KBM-7 (cell line): ENCODE data around the gene KDM2A.
"Not testable (repeated sequence)": the region's sequence is repeated elsewhere in the genome, so short reads cannot be mapped to it uniquely, and the experiment has no call there.

Experiments used
- DNase-seq: peaks from one replicate; pipeline ENCODE4 v3.0.0-alpha.2; 2015
- in situ Hi-C: fragments of 300-500 bp; cut with MboI; formaldehyde crosslinking; loops from 2 replicates; pipeline ENCODE4 v1.14.3; 2020; ENCODE audit warnings: low sequenced_read_pairs, low pct_unique_long_range_greater_than_20kb, mixed read lengths

The KDM2A gene

GRCh38 chr11:67251841-67252240 is 132.8 kb downstream of the KDM2A start:
- in situ Hi-C loops: no loop called here
- no peak for DNase-seq

DNA sequence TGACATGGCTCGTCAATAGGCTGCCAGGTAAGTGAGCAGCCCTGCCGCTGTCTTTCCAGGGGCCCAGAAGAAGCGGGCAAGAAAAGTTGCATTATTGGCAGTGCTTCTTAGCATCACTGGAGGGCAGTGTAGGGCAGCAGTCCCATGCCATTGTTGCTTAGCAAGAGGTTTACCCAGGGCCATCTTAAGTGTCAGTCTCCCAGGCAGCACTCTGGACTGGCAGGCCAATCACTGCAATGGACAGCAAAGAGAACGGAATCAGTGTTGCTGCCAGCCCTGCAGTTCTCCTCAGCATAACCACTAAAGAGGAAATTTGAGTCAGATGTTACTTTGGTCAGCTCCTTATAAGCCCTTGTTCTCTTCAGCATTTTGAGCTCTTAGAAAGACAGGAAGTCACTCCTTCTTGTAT is 133.8 kb downstream of the KDM2A start:
- DNase-seq: peak; percentile 60
- in situ Hi-C loops: no loop called here

- in situ Hi-C loops: no loop called here
These were observed 135.0 kb downstream of the KDM2A start for GRCh38 chr11:67253872-67254624.

GRCh38 chr11:67254798-67255197 is 135.7 kb downstream of the KDM2A start:
- in situ Hi-C loops: no loop called here

More at GRCh38 chr11:67253872-67254624, 135.0 kb downstream of the KDM2A start:
- DNase-seq: no peak

DNA sequence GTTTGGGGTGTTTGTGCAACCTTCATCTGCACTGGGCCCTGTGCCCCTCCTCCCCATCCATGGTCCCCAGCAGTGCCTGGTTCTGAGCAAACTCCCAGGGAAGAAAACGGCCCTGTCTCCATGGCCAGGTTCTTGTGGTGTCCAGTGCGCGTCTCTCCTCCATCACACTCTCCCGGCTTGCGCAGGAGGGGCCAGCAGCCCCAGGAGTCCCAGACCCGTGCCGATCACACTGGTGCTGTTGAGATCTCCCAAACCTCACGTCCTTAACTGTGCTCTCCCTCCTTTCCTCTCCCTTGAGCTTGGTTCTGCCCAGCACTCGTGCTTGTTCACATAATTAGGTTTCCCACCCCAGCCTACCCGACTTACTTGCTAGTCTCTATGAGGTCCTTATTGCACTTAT is 136.3 kb downstream of the KDM2A start:
- in situ Hi-C loops: no loop called here
- DNase-seq: no peak

More at GRCh38 chr11:67254798-67255197, 135.7 kb downstream of the KDM2A start:
- DNase-seq: no peak

GRCh38 chr11:67255864-67256263 is 136.8 kb downstream of the KDM2A start:
- DNase-seq: no peak
- in situ Hi-C loops: no loop called here

DNA sequence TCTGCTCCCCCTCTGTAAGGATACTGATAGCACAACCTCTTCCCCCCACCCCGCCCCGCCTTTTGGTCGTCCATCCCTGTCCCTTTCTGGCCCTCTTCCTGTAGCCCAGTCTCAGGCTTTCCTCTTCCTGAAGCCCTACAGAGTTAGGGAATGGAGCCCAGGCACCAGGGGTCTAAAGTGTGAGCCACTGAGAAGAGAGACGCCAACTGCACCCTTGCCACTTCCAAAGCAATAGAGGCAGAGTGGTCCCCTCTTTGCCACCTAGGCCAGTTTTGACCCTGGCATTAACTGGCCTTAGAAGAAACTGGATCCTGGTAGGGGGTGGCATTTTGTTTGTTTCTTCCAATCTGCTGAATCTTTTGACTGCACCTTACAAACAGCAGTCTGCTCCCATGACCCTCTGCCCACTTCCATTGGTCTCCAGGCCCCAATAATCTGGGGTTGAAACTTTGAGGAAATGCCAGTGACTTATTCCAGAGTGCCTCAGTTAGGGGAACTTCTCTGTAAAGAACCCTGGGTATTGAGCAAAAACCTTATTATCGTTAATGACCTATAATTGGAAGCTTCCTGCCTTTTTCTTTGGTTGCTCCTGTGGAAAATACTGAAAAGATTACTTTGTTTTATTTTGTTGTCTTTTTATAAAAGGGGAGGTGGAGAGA is 137.5 kb downstream of the KDM2A start:
- in situ Hi-C loops: no loop called here
- DNase-seq: no peak

- in situ Hi-C loops: no loop called here
- DNase-seq: no peak
These were observed 141.3 kb downstream of the KDM2A start for GRCh38 chr11:67260406-67260805.

DNA sequence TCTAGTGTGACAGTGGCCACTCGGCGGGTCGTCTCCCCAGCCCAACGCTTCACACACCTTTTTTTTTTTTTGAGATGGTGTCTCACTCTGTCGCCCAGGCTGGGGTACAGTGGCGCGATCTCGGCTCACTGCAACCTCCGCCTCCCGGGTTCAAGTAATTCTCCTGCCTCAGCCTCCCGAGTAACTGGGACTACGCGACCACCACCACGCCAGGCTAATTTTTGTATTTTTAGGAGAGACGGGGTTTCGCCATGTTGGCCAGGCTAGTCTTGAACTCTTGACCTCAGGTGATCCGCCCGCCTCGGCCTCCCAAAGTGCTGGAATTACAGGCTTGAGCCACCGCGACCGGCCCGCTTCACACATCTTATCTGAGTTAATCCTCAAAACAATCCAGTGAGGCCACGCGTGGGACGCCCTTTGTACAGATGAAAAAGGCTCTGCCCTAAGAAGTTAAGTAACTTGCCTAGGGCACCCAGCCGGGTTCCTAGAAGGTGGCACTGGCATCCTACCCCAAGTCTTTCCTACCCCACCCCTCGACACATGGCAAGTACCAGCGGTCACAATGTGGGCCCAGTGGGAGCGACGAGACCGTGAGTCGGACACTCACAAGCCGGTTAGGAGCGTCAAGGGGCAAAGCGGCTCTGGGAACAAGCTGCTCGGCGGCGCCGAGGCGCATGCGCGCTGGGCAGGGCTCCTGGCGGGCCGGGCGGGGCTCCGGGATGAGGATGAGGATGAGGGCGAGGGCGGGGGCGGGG is 142.0 kb downstream of the KDM2A start:
- in situ Hi-C loops, DNase-seq: not testable (repeated sequence)

DNA sequence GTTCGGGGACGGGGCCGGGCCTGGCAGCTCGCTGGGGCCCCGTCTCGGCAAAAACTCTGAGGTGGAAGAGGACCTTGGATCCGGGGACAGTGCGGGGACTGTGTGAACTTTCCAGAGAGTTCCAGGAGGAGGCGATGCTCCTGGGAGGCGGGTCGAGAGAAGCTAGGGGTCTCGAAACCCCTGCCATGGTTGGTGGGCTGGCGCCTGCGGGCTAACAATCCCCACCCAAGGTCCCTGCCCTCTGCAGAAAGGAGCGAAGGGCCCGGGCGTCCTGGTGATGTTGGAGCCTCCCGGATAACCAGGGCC is 142.5 kb downstream of the KDM2A start:
- in situ Hi-C loops: no loop called here
- no peak for DNase-seq

DNA sequence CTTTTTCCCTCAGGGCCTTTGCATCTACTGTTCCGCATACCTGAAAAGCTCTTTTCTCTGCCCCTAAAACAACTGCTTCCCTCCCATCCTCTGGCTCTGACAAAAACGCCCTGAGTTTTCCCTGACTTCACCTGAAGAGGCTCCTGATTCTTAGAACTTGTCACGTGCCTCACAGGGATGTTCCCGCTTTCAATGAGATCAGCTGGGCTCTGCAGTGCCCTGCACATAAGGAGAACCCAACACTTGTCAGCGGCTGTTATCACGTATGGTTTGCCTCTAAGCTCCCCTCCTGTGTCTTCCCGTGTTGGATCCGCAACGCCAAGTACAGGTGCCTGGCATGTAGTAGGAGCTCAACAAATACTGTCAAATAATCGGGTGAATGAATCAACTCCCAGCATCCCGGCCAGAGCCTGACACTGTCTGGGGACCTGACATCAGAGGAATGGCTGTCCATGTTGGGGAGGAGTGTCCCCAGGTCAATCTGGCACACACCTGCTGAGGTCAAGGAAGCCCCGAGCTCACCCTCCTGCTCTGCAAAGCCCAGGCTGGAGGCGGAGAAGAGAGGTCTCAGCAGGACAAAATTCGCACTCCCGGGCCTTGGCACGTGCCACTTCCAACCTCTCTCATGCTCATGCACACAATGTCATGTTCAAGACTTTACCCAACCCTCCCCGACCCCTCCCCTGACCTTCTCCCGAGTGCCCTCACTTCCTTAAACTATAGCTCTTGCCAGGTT is 143.1 kb downstream of the KDM2A start:
- in situ Hi-C loops: no loop called here

GRCh38 chr11:67262731-67263675 is 143.9 kb downstream of the KDM2A start:
- in situ Hi-C loops: no loop called here
- peak; percentile 90 for DNase-seq

More for the DNA sequence above, 143.1 kb downstream of the KDM2A start:
- DNase-seq: no peak

DNA sequence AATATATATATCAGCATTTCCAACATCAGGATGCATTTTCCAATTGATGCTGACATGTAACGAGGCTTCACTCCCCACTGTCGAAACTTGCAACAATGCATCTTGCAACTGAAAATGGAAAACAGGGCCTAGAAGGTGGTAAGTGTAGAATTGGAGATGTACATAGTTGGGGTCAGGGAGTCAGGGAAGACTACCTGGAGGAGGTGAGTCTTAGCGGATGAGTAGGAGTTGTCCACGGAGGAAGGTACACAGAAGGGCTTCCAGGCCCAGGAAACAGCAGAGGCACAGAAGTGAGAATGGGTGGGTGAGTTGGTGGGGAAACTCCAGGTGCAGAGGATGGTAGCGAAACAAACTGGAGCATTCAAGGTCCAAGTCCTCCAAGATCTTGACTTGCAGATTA is 145.2 kb downstream of the KDM2A start:
- in situ Hi-C loops: no loop called here
- no peak for DNase-seq

DNA sequence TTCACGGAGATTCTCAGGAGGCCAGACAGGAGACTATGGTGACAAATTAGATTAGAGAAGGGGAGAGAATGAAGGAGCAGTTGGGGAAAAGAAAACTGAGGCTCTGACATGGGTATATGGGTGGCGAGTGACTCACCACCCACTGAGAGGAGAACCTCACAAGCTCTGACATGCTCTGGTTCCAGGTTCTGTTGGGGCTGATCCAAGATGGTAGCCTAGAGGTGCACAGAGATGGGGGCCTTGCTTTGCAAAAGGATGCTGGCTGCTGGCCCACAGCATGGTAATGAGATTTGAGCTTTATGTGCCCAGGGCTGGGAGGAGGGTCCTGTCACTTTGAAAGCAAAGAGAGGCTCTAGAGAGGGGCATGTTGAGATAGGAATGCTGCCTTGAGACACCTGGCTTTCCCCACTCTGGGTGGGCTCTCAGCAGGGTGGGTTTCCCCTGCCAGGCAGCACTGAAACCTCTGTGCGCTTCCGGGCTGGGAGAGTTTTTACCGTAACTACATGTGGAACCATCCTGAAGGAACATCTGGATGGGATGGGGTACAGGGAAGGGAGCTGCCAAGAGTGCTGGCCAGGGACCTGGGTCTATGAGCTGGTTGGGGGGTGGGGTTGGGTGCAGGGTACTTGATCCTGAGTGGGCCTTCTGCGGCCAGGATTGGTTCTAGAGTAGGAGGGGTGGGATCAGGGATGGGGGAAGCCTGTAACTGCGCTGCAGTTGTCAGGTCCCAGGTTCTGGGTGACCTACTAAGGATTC is 146.0 kb downstream of the KDM2A start:
- in situ Hi-C loops: no loop called here
- no peak for DNase-seq

DNA sequence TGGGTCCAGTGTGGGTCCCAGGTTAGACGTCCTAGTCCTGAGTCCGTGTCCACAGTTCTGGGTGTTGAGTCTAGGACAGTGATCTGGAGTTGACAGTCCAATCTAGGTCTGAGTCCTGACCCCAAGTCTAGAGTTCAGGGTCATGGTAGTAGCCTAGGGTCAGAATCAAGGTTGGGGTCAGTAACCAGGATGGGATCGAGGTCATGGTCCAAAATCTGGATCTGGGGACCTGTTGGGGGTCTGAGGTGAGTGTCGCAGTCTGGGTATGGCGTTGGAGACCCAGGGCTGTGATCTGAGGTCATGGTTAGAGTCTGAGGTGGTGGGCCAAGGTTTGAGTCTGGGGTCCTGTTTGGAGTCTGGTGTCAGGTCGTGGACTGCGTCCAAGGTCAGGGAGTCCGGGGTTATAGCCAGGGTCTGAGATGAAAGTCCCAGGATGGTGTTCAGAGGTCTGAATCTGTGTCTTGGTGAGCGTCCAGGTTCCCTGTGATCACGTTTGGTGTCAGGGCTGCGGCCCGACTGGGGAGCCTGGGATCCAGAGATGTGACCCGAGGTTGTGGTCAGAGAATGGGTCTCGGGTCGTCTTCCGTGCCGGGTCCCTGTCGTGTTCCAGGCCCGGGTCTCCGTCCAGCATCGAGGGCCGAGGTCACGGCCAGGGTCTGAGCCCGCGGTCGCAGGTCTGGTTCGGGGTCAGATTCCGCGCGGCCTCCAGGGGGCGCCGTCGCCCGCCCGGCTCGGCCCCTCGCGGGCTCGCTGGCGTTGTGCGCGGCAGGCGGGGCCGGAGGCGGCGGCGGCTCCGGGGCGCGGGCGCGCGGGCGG is 146.8 kb downstream of the KDM2A start:
- in situ Hi-C loops: no loop called here
- DNase-seq: no peak

GRCh38 chr11:67266449-67267187 is 147.6 kb downstream of the KDM2A start, which contains the start of gene GRK2:
TSS of gene GRK2 (plus strand) at chr11:67266473. CDS start at chr11:67266700, 227 bp downstream.
- in situ Hi-C loops: no loop called here
- DNase-seq: no peak
